ENCODE results near the gene CDRT4.

The CDRT4 gene

GRCh38 chr17:15393414-15393813 lies 74.0 kb downstream of the CDRT4 start:
- DNase-seq (ENCODE audit: low spot score): no peak

- DNase-seq (ENCODE audit: low spot score): no peak
Observed at GRCh38 chr17:15392326-15392741, 75.1 kb downstream of the CDRT4 start.

- no peak for DNase-seq (ENCODE audit: low spot score)
Observed at GRCh38 chr17:15388356-15389041, 78.9 kb downstream of the CDRT4 start.

GRCh38 chr17:15386083-15386482 lies 81.3 kb downstream of the CDRT4 start:
- no peak for DNase-seq (ENCODE audit: low spot score)

Measured in COLO829 (cell line).